NB4 (cell line): ENCODE data around the gene TEC.

Source experiments
- CTCF ChIP-seq: IDR thresholded peaks from one replicate; pipeline ENCODE4 v1.5.1; 2012; ENCODE audit warnings: low read depth, low read length
- MAX ChIP-seq: IDR thresholded peaks from 2 replicates; pipeline ENCODE4 v1.6.1; 2011; ENCODE audit warnings: low read depth, low read length

- TF ChIP-seq CTCF (no peak), MAX (no peak)
Observed at GRCh38 chr4:48157271-48157670, 112.4 kb downstream of the TEC start.
